ENCODE measurements around the gene SPACDR. TPM values are rescaled to one million over a fixed set of nuclear protein-coding genes. Genes with fewer than 3 reads are reported as not detected.
A peak's percentile ranks its signal among the peaks of the same experiment; 100 is the strongest.

SPACDR gene
- total and polyA plus RNA-seq, 9 of the 15 experiments (the other 6 are each of a cell fraction or from before 2014, with no cell fraction given): 0.07 to 0.55 (median 0.14) TPM; not detected in 1

GRCh38 chr7:100483090-100483721, 19.1 kb upstream of the SPACDR start (continued):
- no peak for TF ChIP-seq HOMEZ (CRISPR knock-in tag; IDR thresholded peaks at IDR 0.05)
- TF ChIP-seq SMC3 (conservative IDR thresholded peaks at IDR 0.05; ENCODE audit: insufficient read depth, low read depth, low read length): peak; percentile 91
- TF ChIP-seq MCM3 (IDR thresholded peaks at IDR 0.05): no peak
- TF ChIP-seq WHSC1 (IDR thresholded peaks at IDR 0.05; ENCODE audit: low read length): no peak
- TF ChIP-seq SMAD3 (CRISPR knock-in tag; conservative IDR thresholded peaks at IDR 0.05): peak; percentile 79; the same call in 1 of the 2 replicates
- TF ChIP-seq SAFB (IDR thresholded peaks at IDR 0.05; ENCODE audit: borderline replicate concordance, low read depth, low read length): 0 out of 2 replicates have a peak, but pooled peaks have one; percentile 39
- TF ChIP-seq ZKSCAN3 (CRISPR knock-in tag; IDR thresholded peaks at IDR 0.05): no peak
- TF ChIP-seq ILK (tag; IDR thresholded peaks at IDR 0.05; ENCODE audit: borderline replicate concordance, low read depth): no peak
- no peak for TF ChIP-seq NCOA6 (IDR thresholded peaks at IDR 0.05)
- TF ChIP-seq ZBTB7A (IDR thresholded peaks at IDR 0.05; ENCODE audit: borderline replicate concordance, control insufficient read depth, low read depth, low read length): peak; percentile 100
- TF ChIP-seq ZNF280B (CRISPR knock-in tag; IDR thresholded peaks at IDR 0.05): no peak
- TF ChIP-seq BACH1 (tag; IDR thresholded peaks at IDR 0.05): no peak
- TF ChIP-seq ERF (CRISPR knock-in tag; IDR thresholded peaks at IDR 0.05): peak; percentile 7; the same call in 1 of the 2 replicates
- TF ChIP-seq LEF1 (IDR thresholded peaks at IDR 0.05): no peak
- TF ChIP-seq MCM2 (IDR thresholded peaks at IDR 0.05; ENCODE audit: low read depth): no peak
- peak; percentile 65 for TF ChIP-seq DEAF1 (CRISPR knock-in tag; IDR thresholded peaks at IDR 0.05)
- TF ChIP-seq ZNF224 (CRISPR knock-in tag; IDR thresholded peaks at IDR 0.05): no peak
- no peak for TF ChIP-seq IRF1 (CRISPR knock-in tag; IDR thresholded peaks at IDR 0.05; ENCODE audit: borderline replicate concordance)
- peak; percentile 97 for TF ChIP-seq CXXC5 (CRISPR knock-in tag; IDR thresholded peaks at IDR 0.05)
- TF ChIP-seq ATF7 (IDR thresholded peaks at IDR 0.05): peak; percentile 73
- TF ChIP-seq PCBP1 (IDR thresholded peaks at IDR 0.05; ENCODE audit: low read depth, low read length, poor library complexity, severe bottlenecking): peak; percentile 60
- TF ChIP-seq MAFG (tag; conservative IDR thresholded peaks at IDR 0.05): no peak
- no peak for TF ChIP-seq CBX5 (IDR thresholded peaks at IDR 0.05; ENCODE audit: borderline replicate concordance, low read depth)
- TF ChIP-seq RBM25 (IDR thresholded peaks at IDR 0.05; ENCODE audit: low read depth, low read length, severe bottlenecking): peak; percentile 65
- TF ChIP-seq ZNF444 (CRISPR knock-in tag; IDR thresholded peaks at IDR 0.05): no peak

Data from K562 (cell line).